Astrocyte (in vitro differentiated cells and primary cell): ENCODE measurements around the gene ERC1. TPM values are rescaled to one million over a fixed set of nuclear protein-coding genes. Genes with fewer than 3 reads are reported as not detected.

Experiments
- DNase-seq: peaks from one replicate; pipeline ENCODE4 v3.0.0-alpha.2; 2010; ENCODE audit warnings: low read depth
- FAIRE-seq: peaks from 2 replicates; lab custom pipeline; 2011; peaks lifted over from hg19 to GRCh38; lab: Jason Lieb, UNC
- H2AFZ ChIP-seq: 2 replicates; pipeline ENCODE4 v1.6.0; 2012; ENCODE audit warnings: low read depth, low read length, inconsistent platforms
- H3K27ac ChIP-seq: 2 replicates; pipeline ENCODE4 v1.5.1; 2011; ENCODE audit warnings: low read depth, low read length, inconsistent platforms
- H3K27me3 ChIP-seq: 2 replicates; pipeline ENCODE4 v1.6.0; 2011; ENCODE audit warnings: low read length, inconsistent platforms; ENCODE audit not compliant: insufficient read depth
- H3K36me3 ChIP-seq: 2 replicates; pipeline ENCODE4 v1.5.1; 2011; ENCODE audit warnings: low read length, inconsistent platforms; ENCODE audit not compliant: insufficient read depth
- H3K4me1 ChIP-seq: 2 replicates; pipeline ENCODE4 v1.5.1; 2011; ENCODE audit warnings: low read length, inconsistent platforms; ENCODE audit not compliant: insufficient read depth
- H3K4me2 ChIP-seq: 2 replicates; pipeline ENCODE4 v1.6.0; 2012; ENCODE audit warnings: low read length, inconsistent platforms
- H3K4me3 ChIP-seq: 2 replicates; pipeline ENCODE4 v1.5.1; 2011; ENCODE audit warnings: low read depth, mild to moderate bottlenecking, low read length, inconsistent platforms; ENCODE audit not compliant: insufficient read depth
- H3K79me2 ChIP-seq: 2 replicates; pipeline ENCODE4 v1.6.0; 2012; ENCODE audit warnings: mild to moderate bottlenecking, low read length, inconsistent platforms; ENCODE audit not compliant: insufficient read depth
- H3K9ac ChIP-seq: 2 replicates; pipeline ENCODE4 v1.6.0; 2012; ENCODE audit warnings: mild to moderate bottlenecking, low read length, inconsistent platforms
- H3K9me3 ChIP-seq: 2 replicates; pipeline ENCODE4 v1.5.1; 2012; ENCODE audit warnings: low read depth, mild to moderate bottlenecking, low read length, inconsistent platforms; ENCODE audit not compliant: insufficient read depth
- H4K20me1 ChIP-seq: 2 replicates; pipeline ENCODE4 v1.6.0; 2012; ENCODE audit warnings: low read length, inconsistent platforms; ENCODE audit not compliant: insufficient read depth
- H3K27ac Mint-ChIP-seq: one replicate; pipeline ENCODE4 v1.8.0; 2021; ENCODE audit warnings: mild to moderate bottlenecking, mixed read lengths; ENCODE audit not compliant: unreplicated experiment
- H3K27me3 Mint-ChIP-seq: one replicate; pipeline ENCODE4 v1.8.0; 2021; ENCODE audit warnings: low read depth, mixed read lengths; ENCODE audit not compliant: unreplicated experiment
- H3K36me3 Mint-ChIP-seq: one replicate; pipeline ENCODE4 v1.8.0; 2021; ENCODE audit warnings: low read depth, mixed read lengths; ENCODE audit not compliant: unreplicated experiment
- H3K4me1 Mint-ChIP-seq: one replicate; pipeline ENCODE4 v1.8.0; 2021; ENCODE audit warnings: low read depth, mixed read lengths; ENCODE audit not compliant: unreplicated experiment
- H3K4me3 Mint-ChIP-seq: one replicate; pipeline ENCODE4 v1.8.0; 2021; ENCODE audit warnings: mild to moderate bottlenecking, moderate library complexity, mixed read lengths; ENCODE audit not compliant: unreplicated experiment
- H3K9me3 Mint-ChIP-seq: one replicate; pipeline ENCODE4 v1.8.0; 2021; ENCODE audit warnings: mild to moderate bottlenecking, mixed read lengths; ENCODE audit not compliant: unreplicated experiment
- CTCF ChIP-seq: IDR thresholded peaks from 2 replicates; pipeline ENCODE4 v1.5.1; 2011; ENCODE audit warnings: low read depth, mild to moderate bottlenecking, inconsistent platforms, low read length, moderate library complexity; ENCODE audit not compliant: insufficient read depth
- EZH2 ChIP-seq: IDR thresholded peaks from 2 replicates; pipeline ENCODE4 v1.6.1; 2012; ENCODE audit warnings: mild to moderate bottlenecking, low read length, inconsistent platforms; ENCODE audit not compliant: insufficient read depth
- total RNA-seq: library from RNA; stranded (reverse); gene quantifications from 2 replicates; pipeline ENCODE4 v1.2.1, GENCODE V29; 2021

Gene ERC1
- total RNA-seq, 1 donor from 2014 or later: 67.1 TPM

- peaks cover 29% of the 10 kb centered on the region for H3K4me1 ChIP-seq
- H3K9ac ChIP-seq: no peak overlapping the region
- no peak overlapping the region for H3K4me3 Mint-ChIP-seq
- no peaks in the 10 kb centered on the region for H3K36me3 Mint-ChIP-seq
- H3K79me2 ChIP-seq: no peaks in the 10 kb centered on the region
- no peaks in the 10 kb centered on the region for H3K9me3 ChIP-seq
- no peak for DNase-seq
- no peaks in the 10 kb centered on the region for H3K27me3 Mint-ChIP-seq
- H3K4me1 Mint-ChIP-seq: peaks cover 49% of the 10 kb centered on the region
- no peak overlapping the region for H3K4me3 ChIP-seq
- TF ChIP-seq CTCF (no peak), EZH2 (no peak)
- no peaks in the 10 kb centered on the region for H3K9me3 Mint-ChIP-seq
- H4K20me1 ChIP-seq: no peaks in the 10 kb centered on the region
- peaks cover 2% of the 10 kb centered on the region for H3K27me3 ChIP-seq
- no peak overlapping the region for H3K27ac ChIP-seq
- no peaks in the 10 kb centered on the region for H3K36me3 ChIP-seq
- H3K4me2 ChIP-seq: no peak overlapping the region
- no peak overlapping the region for H3K27ac Mint-ChIP-seq
- no peak overlapping the region for H2AFZ ChIP-seq
- FAIRE-seq: no peak
Measured at GRCh38 chr12:1523558-1524050, 532.6 kb downstream of the ERC1 start.

- FAIRE-seq: no peak
- H3K9me3 Mint-ChIP-seq: no peaks in the 10 kb centered on the region
Measured at GRCh38 chr12:1525858-1526257, 534.8 kb downstream of the ERC1 start.

More at GRCh38 chr12:1525858-1526257, 534.8 kb downstream of the ERC1 start:
- peaks cover 22% of the 10 kb centered on the region for H3K4me1 ChIP-seq
- H3K4me3 ChIP-seq: no peak overlapping the region
- no peak overlapping the region for H3K9ac ChIP-seq
- H3K9me3 ChIP-seq: no peaks in the 10 kb centered on the region
- peaks cover 44% of the 10 kb centered on the region for H3K4me1 Mint-ChIP-seq
- H2AFZ ChIP-seq: no peak overlapping the region
- H3K4me3 Mint-ChIP-seq: peak overlapping the region; percentile 45
- no peak overlapping the region for H3K4me2 ChIP-seq
- H4K20me1 ChIP-seq: no peaks in the 10 kb centered on the region
- DNase-seq: no peak
- no peak overlapping the region for H3K27ac Mint-ChIP-seq
- peaks cover 3% of the 10 kb centered on the region for H3K36me3 Mint-ChIP-seq
- H3K27me3 Mint-ChIP-seq: no peaks in the 10 kb centered on the region
- TF ChIP-seq CTCF (no peak), EZH2 (no peak)
- no peak overlapping the region for H3K27ac ChIP-seq
- H3K79me2 ChIP-seq: peaks cover 7% of the 10 kb centered on the region
- peaks cover 2% of the 10 kb centered on the region for H3K27me3 ChIP-seq
- no peaks in the 10 kb centered on the region for H3K36me3 ChIP-seq
